Activated naive CD4-positive, alpha-beta T cell treated with anti-CD3 and anti-CD28 coated beads, Interleukin-2, amount 50 U/mL, for 24 hours (primary cell): ENCODE data around the gene NDST4.

Source experiments
- H3K27ac Mint-ChIP-seq: one replicate; pipeline ENCODE4 v1.8.0; 2021; ENCODE audit warnings: mild to moderate bottlenecking, mixed read lengths
- H3K27me3 Mint-ChIP-seq: one replicate; pipeline ENCODE4 v1.8.0; 2021; ENCODE audit warnings: mixed read lengths
- H3K36me3 Mint-ChIP-seq: one replicate; pipeline ENCODE4 v1.8.0; 2021; ENCODE audit warnings: mixed read lengths
- H3K4me1 Mint-ChIP-seq: one replicate; pipeline ENCODE4 v1.8.0; 2021; ENCODE audit warnings: mixed read lengths
- H3K4me3 Mint-ChIP-seq: one replicate; pipeline ENCODE4 v1.8.0; 2021; ENCODE audit warnings: mild to moderate bottlenecking, mixed read lengths
- H3K9me3 Mint-ChIP-seq: one replicate; pipeline ENCODE4 v1.8.0; 2021; ENCODE audit warnings: mixed read lengths

NDST4 gene

DNA sequence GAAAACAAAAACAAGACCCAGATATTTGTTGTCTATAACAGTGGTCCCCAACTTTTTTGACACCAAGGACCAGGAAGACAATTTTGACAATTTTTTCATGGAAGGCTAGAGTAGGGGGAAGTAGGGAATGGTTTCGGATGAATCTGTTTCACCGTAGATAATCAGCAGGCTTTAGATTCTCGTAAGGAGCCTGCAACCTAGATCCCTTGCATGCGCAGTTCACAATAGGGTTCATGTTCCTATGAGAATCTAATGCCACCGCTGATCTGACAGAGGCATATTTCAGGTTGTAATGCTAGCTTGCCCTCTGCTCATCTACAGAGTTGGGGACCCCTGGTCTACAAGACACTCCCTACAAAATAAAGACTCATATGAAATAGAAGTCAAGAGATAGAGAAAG is 229.8 kb downstream of the NDST4 start:
- no peak overlapping the region for H3K27ac Mint-ChIP-seq
- no peaks in the 10 kb centered on the region for H3K27me3 Mint-ChIP-seq
- no peaks in the 10 kb centered on the region for H3K9me3 Mint-ChIP-seq
- H3K4me1 Mint-ChIP-seq, result no peaks in the 10 kb centered on the region
- H3K36me3 Mint-ChIP-seq, result no peaks in the 10 kb centered on the region
- H3K4me3 Mint-ChIP-seq, result no peak overlapping the region

- H3K27ac Mint-ChIP-seq, result no peak overlapping the region
- no peaks in the 10 kb centered on the region for H3K4me1 Mint-ChIP-seq
- no peaks in the 10 kb centered on the region for H3K9me3 Mint-ChIP-seq
- no peaks in the 10 kb centered on the region for H3K27me3 Mint-ChIP-seq
- no peaks in the 10 kb centered on the region for H3K36me3 Mint-ChIP-seq
- no peak overlapping the region for H3K4me3 Mint-ChIP-seq
Observed at GRCh38 chr4:114879916-114880669, 233.3 kb downstream of the NDST4 start.

- no peaks in the 10 kb centered on the region for H3K27me3 Mint-ChIP-seq
- H3K27ac Mint-ChIP-seq, result no peak overlapping the region
Observed at GRCh38 chr4:114875630-114876029, 237.8 kb downstream of the NDST4 start.

GRCh38 chr4:114874321-114874720 is 239.1 kb downstream of the NDST4 start:
- Mint-ChIP-seq H3K36me3 (no peaks in the 10 kb centered on the region), H3K27ac (no peak overlapping the region), H3K4me3 (no peak overlapping the region), H3K4me1 (no peaks in the 10 kb centered on the region), H3K27me3 (no peaks in the 10 kb centered on the region), H3K9me3 (no peaks in the 10 kb centered on the region)

More at GRCh38 chr4:114875630-114876029, 237.8 kb downstream of the NDST4 start:
- H3K9me3 Mint-ChIP-seq, result no peaks in the 10 kb centered on the region
- no peak overlapping the region for H3K4me3 Mint-ChIP-seq
- no peaks in the 10 kb centered on the region for H3K4me1 Mint-ChIP-seq
- no peaks in the 10 kb centered on the region for H3K36me3 Mint-ChIP-seq

DNA sequence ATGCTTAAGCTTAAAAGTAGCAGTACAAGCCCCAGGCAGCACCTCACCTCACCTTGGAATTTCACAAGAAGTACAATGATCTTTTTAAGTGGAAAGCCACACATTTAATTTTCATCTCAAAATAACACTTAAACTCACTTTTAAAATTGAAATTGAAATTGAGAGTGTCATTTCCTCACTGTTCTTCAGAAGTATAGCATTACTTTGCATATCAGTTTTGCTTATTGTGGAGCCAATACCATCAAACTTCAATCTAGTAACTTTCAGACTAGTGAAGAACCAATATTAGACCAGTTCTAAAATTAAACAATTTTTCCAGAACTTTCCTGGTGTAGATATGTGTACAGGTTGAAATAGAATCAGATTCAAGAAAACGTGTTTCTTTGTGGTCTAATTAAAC is 242.4 kb downstream of the NDST4 start:
- H3K9me3 Mint-ChIP-seq, result peaks cover 4% of the 10 kb centered on the region
- H3K27ac Mint-ChIP-seq, result no peak overlapping the region
- no peaks in the 10 kb centered on the region for H3K4me1 Mint-ChIP-seq
- H3K36me3 Mint-ChIP-seq, result no peaks in the 10 kb centered on the region
- H3K27me3 Mint-ChIP-seq, result no peaks in the 10 kb centered on the region
- no peak overlapping the region for H3K4me3 Mint-ChIP-seq

DNA sequence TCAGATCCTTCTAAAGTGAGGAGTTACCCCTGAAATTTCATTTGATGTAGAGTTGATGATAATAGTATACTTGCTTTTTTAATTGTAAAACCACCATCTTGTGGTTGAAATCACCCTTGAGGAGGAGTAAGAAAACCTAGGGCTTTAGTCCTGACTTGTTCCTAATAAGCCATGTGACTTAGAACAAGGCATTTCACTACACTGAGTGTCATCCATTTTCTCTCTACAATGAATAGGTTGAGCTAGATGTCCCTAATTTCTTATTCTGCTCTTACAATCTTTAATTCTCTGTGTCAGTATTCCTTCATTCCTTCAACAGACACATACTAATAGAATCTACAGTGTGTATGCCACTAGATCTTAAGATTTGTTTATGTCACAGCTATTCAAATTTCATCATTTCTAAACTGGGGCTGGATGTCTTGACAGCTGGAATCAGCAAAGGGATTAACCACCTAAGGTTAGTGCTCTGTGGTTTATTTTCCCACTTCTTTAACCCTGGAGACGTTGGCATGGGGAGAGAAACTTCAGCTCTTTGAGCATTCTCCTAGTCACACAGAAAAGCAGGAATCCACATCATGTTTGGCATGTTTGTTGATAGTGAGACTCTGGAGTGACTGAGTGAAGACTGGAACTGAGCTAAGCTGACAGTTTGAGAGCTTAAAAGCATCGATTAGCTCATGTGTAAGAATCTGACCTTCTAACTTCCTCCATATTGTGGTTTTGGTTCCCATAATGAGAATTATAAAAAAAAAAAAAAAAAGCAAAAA is 246.3 kb downstream of the NDST4 start:
- Mint-ChIP-seq H3K4me1 (no peaks in the 10 kb centered on the region), H3K27me3 (no peaks in the 10 kb centered on the region), H3K9me3 (peaks cover 6% of the 10 kb centered on the region), H3K36me3 (no peaks in the 10 kb centered on the region), H3K4me3 (no peak overlapping the region), H3K27ac (no peak overlapping the region)

- Mint-ChIP-seq H3K27me3 (no peaks in the 10 kb centered on the region), H3K4me1 (no peaks in the 10 kb centered on the region), H3K4me3 (no peak overlapping the region), H3K36me3 (no peaks in the 10 kb centered on the region), H3K27ac (no peak overlapping the region), H3K9me3 (peaks cover 6% of the 10 kb centered on the region)
Observed at GRCh38 chr4:114864060-114864459, 249.4 kb downstream of the NDST4 start.

DNA sequence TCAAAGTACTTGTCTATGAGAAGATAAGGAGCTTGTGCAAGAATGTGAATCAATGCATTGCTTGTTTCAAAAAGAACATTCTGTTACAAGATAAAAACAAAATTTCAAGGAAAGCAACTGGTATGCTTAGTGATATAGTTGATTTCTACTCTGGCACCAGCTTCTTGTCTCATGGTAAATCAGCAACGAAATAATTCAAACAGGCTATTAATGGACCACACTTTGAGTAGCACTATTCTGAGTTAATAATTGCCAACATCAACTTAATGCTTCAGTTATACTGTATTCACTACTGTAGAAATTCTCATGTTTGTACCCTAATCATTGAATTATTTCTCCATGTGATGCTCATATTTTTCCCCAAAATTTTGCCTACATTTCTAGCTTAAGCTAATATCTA is 252.6 kb downstream of the NDST4 start:
- Mint-ChIP-seq H3K27me3 (no peaks in the 10 kb centered on the region), H3K36me3 (no peaks in the 10 kb centered on the region), H3K9me3 (no peaks in the 10 kb centered on the region), H3K4me3 (no peak overlapping the region), H3K27ac (no peak overlapping the region), H3K4me1 (no peaks in the 10 kb centered on the region)

DNA sequence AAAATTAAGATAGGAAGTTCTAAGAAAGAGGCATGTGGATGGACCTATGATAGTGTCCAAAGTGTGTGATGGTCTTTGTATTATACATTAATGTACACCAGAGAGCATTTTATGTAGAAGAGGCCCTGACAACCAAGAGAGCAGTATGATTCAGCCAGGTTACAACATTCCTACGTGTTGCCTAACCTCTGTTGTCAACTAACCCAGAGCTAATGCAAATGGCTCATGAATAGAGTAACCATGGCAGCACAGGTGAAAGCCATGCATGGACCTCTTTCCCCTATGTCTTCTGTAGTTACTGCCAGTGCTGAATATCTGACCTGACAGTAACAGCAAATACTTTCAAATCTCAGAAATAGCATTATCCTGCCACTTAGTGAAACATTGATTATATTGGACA is 255.6 kb downstream of the NDST4 start:
- Mint-ChIP-seq H3K27ac (no peak overlapping the region), H3K27me3 (no peaks in the 10 kb centered on the region), H3K4me1 (no peaks in the 10 kb centered on the region)

GRCh38 chr4:114839986-114840385 is 273.4 kb downstream of the NDST4 start:
- Mint-ChIP-seq H3K4me1 (no peaks in the 10 kb centered on the region), H3K27ac (no peak overlapping the region), H3K27me3 (no peaks in the 10 kb centered on the region), H3K4me3 (no peak overlapping the region), H3K36me3 (no peaks in the 10 kb centered on the region), H3K9me3 (no peaks in the 10 kb centered on the region)

More for the DNA sequence above, 255.6 kb downstream of the NDST4 start:
- Mint-ChIP-seq H3K9me3 (peaks cover 8% of the 10 kb centered on the region), H3K36me3 (no peaks in the 10 kb centered on the region), H3K4me3 (no peak overlapping the region)

GRCh38 chr4:114830628-114831027 is 282.8 kb downstream of the NDST4 start:
- H3K4me1 Mint-ChIP-seq, result no peaks in the 10 kb centered on the region
- H3K36me3 Mint-ChIP-seq, result no peaks in the 10 kb centered on the region
- no peaks in the 10 kb centered on the region for H3K27me3 Mint-ChIP-seq
- H3K4me3 Mint-ChIP-seq, result no peak overlapping the region
- H3K9me3 Mint-ChIP-seq, result no peaks in the 10 kb centered on the region
- no peak overlapping the region for H3K27ac Mint-ChIP-seq

DNA sequence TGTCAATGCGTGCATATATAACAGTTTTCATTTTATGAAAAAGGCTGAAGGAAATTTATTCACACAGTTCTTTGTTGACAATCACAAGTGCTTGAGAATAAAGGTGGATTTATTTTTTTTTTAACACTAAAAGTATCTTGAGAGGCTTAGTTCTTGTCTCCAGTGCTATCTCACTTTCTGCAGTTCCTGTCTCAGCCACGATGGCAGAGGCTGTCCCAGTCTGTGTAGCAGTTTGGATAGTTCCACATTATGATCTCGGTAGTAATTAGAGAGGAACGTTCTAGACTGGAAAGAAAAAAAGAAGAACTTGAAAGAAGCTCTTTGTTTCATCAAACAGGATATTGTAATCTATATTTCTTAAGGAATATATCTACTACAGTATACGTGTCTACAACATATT is 285.8 kb downstream of the NDST4 start:
- H3K27me3 Mint-ChIP-seq, result no peaks in the 10 kb centered on the region
- H3K36me3 Mint-ChIP-seq, result no peaks in the 10 kb centered on the region
- no peak overlapping the region for H3K27ac Mint-ChIP-seq
- no peaks in the 10 kb centered on the region for H3K9me3 Mint-ChIP-seq
- H3K4me3 Mint-ChIP-seq, result no peak overlapping the region
- H3K4me1 Mint-ChIP-seq, result no peaks in the 10 kb centered on the region

GRCh38 chr4:114815760-114816159 is 297.7 kb downstream of the NDST4 start:
- Mint-ChIP-seq H3K4me1 (no peaks in the 10 kb centered on the region), H3K27me3 (no peaks in the 10 kb centered on the region)

GRCh38 chr4:114813961-114814360 is 299.5 kb downstream of the NDST4 start:
- no peaks in the 10 kb centered on the region for H3K36me3 Mint-ChIP-seq
- no peaks in the 10 kb centered on the region for H3K27me3 Mint-ChIP-seq
- H3K27ac Mint-ChIP-seq, result no peak overlapping the region
- no peaks in the 10 kb centered on the region for H3K4me1 Mint-ChIP-seq
- peaks cover 5% of the 10 kb centered on the region for H3K9me3 Mint-ChIP-seq
- H3K4me3 Mint-ChIP-seq, result no peak overlapping the region

More at GRCh38 chr4:114815760-114816159, 297.7 kb downstream of the NDST4 start:
- Mint-ChIP-seq H3K9me3 (peaks cover 9% of the 10 kb centered on the region), H3K27ac (no peak overlapping the region), H3K36me3 (no peaks in the 10 kb centered on the region), H3K4me3 (no peak overlapping the region)

- Mint-ChIP-seq H3K36me3 (no peaks in the 10 kb centered on the region), H3K4me3 (no peak overlapping the region), H3K4me1 (no peaks in the 10 kb centered on the region), H3K27ac (no peak overlapping the region), H3K27me3 (peaks cover 4% of the 10 kb centered on the region), H3K9me3 (peaks cover 5% of the 10 kb centered on the region)
Observed at GRCh38 chr4:114811564-114812301, 301.7 kb downstream of the NDST4 start.
